Endodermal cell (in vitro differentiated cells): Measurements from ENCODE around the gene PRSS36. TPM values are rescaled to one million over a fixed set of nuclear protein-coding genes. Genes with fewer than 3 reads are reported as not detected.

ENCODE experiments used
- DNase-seq: peaks from one replicate; pipeline ENCODE4 v3.0.0-alpha.2; 2017
- H3K27ac ChIP-seq: 2 replicates; pipeline ENCODE4 v1.5.1; 2013; ENCODE audit warnings: mild to moderate bottlenecking, low read depth, low read length, moderate library complexity
- H3K27me3 ChIP-seq: 2 replicates; pipeline ENCODE4 v1.6.1; 2013; ENCODE audit warnings: mild to moderate bottlenecking, low read length, moderate library complexity; ENCODE audit not compliant: insufficient read depth, control insufficient read depth, poor library complexity, severe bottlenecking
- H3K36me3 ChIP-seq: 2 replicates; pipeline ENCODE4 v1.7.0; 2013; ENCODE audit warnings: mild to moderate bottlenecking, low read length, moderate library complexity; ENCODE audit not compliant: control insufficient read depth, insufficient read depth
- H3K4me1 ChIP-seq: one replicate; pipeline ENCODE4 v1.7.0; 2013; ENCODE audit warnings: low read length; ENCODE audit not compliant: control insufficient read depth, insufficient read depth
- H3K4me3 ChIP-seq: 2 replicates; pipeline ENCODE4 v1.5.1; 2013; ENCODE audit warnings: mild to moderate bottlenecking, low read length, moderate library complexity
- H3K9ac ChIP-seq: 2 replicates; pipeline ENCODE4 v1.6.1; 2013; ENCODE audit warnings: mild to moderate bottlenecking, low read length, moderate library complexity; ENCODE audit not compliant: poor library complexity, severe bottlenecking; ENCODE audit errors: extremely low read depth
- H3K9me3 ChIP-seq: 2 replicates; pipeline ENCODE4 v1.6.1; 2013; ENCODE audit warnings: mild to moderate bottlenecking, low read length, moderate library complexity; ENCODE audit not compliant: control insufficient read depth
- H3K27ac Mint-ChIP-seq: 2 replicates; pipeline ENCODE4 v1.8.0; 2020; ENCODE audit warnings: mixed read lengths
- H3K27me3 Mint-ChIP-seq: 2 replicates; pipeline ENCODE4 v1.8.0; 2021; ENCODE audit warnings: mild to moderate bottlenecking, mixed read lengths; ENCODE audit not compliant: insufficient read depth
- H3K36me3 Mint-ChIP-seq: 2 replicates; pipeline ENCODE4 v1.8.0; 2020; ENCODE audit warnings: low read depth, mixed read lengths
- H3K4me1 Mint-ChIP-seq: 2 replicates; pipeline ENCODE4 v1.8.0; 2020; ENCODE audit warnings: mixed read lengths
- H3K4me3 Mint-ChIP-seq: 2 replicates; pipeline ENCODE4 v1.8.0; 2020; ENCODE audit warnings: mild to moderate bottlenecking, moderate library complexity, mixed read lengths
- H3K9me3 Mint-ChIP-seq: 2 replicates; pipeline ENCODE4 v1.8.0; 2020; ENCODE audit warnings: mild to moderate bottlenecking, mixed read lengths
- WGBS, 2 experiments: methylation state at CpG; one replicate each; pipeline versions ENCODE4 v1.1.5 to v1.1.7; 2013; ENCODE audit warnings: missing lambda C conversion rate in 2 of 2, mixed read lengths in 1 of 2; ENCODE audit not compliant: insufficient coverage in 1 of 2, insufficient read length in 1 of 2; 5-methylcytosine and 5-hydroxymethylcytosine counted together
- total RNA-seq, 2 donors: library from RNA; stranded (reverse); fragmentation: NEBNext Ultra II Directional in 1 of 2; extraction: Animal tissue kit (Norgen Biotek cat#: 25700) in 1 of 2; gene quantifications; 2 replicates in 1 of 2; 3 replicates in 1 of 2; pipeline ENCODE4 v1.2.1, GENCODE V29; 2021
- TF ChIP-seq, protein P1 (sequence below): fragments of 200-600 bp; sonication (generic); conservative IDR thresholded peaks from 2 replicates; pipeline ENCODE4 v1.5.0; 2021; ENCODE audit warnings: antibody characterized with exemption, mild to moderate bottlenecking

Gene PRSS36
- total RNA-seq, 2 donors from 2014 or later, result 0.22 to 0.71 TPM

DNA sequence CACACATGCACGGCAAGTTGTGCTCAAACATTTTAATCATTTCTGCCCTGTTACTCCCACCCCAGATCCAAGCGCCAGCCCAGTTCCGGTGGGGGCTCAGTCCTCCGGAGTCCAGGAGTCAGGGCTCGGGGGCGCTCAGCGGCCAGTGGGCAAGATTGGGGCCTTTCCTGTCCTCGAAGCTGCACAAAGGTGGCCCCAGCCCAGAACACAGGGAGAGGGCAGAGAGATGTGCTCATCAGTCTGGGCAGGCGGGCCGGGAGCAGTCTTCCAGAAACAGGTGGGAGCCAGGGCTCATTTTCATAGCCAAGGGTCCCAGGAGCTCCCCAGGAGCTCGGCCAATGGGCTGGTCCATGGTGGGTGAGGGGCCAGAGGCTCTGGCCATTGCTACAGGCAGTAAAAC is 18.4 kb downstream of the PRSS36 start:
- peak overlapping the region; percentile 82 for H3K27ac Mint-ChIP-seq
- peaks cover 28% of the 10 kb centered on the region for H3K4me1 Mint-ChIP-seq
- no peaks in the 10 kb centered on the region for H3K27me3 ChIP-seq
- H3K9ac ChIP-seq, result no peak overlapping the region
- peaks cover 10% of the 10 kb centered on the region for H3K4me1 ChIP-seq
- peaks cover 19% of the 10 kb centered on the region for H3K36me3 ChIP-seq
- H3K4me3 ChIP-seq, result no peak overlapping the region
- peaks cover 26% of the 10 kb centered on the region for H3K36me3 Mint-ChIP-seq
- no peaks in the 10 kb centered on the region for H3K27me3 Mint-ChIP-seq
- H3K9me3 ChIP-seq, result no peaks in the 10 kb centered on the region
- no peak for DNase-seq
- no peak overlapping the region for H3K4me3 Mint-ChIP-seq
- H3K27ac ChIP-seq, result no peak overlapping the region
- no peaks in the 10 kb centered on the region for H3K9me3 Mint-ChIP-seq
- 95 to 96% methylated on average over 11 of the region's 11 CpGs for WGBS, 2 experiments
- TF ChIP-seq, protein P1, sequence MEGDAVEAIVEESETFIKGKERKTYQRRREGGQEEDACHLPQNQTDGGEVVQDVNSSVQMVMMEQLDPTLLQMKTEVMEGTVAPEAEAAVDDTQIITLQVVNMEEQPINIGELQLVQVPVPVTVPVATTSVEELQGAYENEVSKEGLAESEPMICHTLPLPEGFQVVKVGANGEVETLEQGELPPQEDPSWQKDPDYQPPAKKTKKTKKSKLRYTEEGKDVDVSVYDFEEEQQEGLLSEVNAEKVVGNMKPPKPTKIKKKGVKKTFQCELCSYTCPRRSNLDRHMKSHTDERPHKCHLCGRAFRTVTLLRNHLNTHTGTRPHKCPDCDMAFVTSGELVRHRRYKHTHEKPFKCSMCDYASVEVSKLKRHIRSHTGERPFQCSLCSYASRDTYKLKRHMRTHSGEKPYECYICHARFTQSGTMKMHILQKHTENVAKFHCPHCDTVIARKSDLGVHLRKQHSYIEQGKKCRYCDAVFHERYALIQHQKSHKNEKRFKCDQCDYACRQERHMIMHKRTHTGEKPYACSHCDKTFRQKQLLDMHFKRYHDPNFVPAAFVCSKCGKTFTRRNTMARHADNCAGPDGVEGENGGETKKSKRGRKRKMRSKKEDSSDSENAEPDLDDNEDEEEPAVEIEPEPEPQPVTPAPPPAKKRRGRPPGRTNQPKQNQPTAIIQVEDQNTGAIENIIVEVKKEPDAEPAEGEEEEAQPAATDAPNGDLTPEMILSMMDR, result no peak

DNA sequence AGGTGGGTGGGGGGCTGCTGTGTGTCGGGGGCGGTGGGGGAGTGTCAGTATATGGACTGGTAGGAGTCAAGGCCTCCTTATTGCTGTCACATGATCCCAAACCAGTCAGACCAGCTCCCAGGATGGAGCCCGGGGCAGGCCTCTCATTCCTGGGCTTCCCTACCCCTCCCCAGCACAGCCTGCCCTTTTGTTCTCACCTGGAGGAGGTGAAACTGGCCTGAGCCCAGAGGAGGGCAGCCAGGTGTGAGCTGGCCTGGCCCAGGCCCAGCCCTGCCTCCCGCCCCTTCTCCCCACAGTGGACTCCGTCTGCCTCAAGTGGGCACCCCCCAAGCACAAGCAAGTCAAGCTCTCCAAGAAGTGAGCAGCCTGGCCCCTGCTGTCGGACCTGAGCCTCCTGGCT is 19.0 kb downstream of the PRSS36 start:
- Mint-ChIP-seq H3K36me3 (peaks cover 26% of the 10 kb centered on the region), H3K27ac (peak overlapping the region; percentile 82), H3K27me3 (no peaks in the 10 kb centered on the region), H3K9me3 (no peaks in the 10 kb centered on the region), H3K4me1 (peaks cover 24% of the 10 kb centered on the region), H3K4me3 (no peak overlapping the region)
- peak; percentile 89 for DNase-seq
- no peak overlapping the region for H3K4me3 ChIP-seq
- 80 to 90% methylated on average over 1 to 4 of the region's 6 CpGs for WGBS, 2 experiments
- H3K9ac ChIP-seq, result no peak overlapping the region
- H3K27me3 ChIP-seq, result no peaks in the 10 kb centered on the region
- TF ChIP-seq, protein P1, result no peak
- no peaks in the 10 kb centered on the region for H3K9me3 ChIP-seq
- H3K36me3 ChIP-seq, result peaks cover 19% of the 10 kb centered on the region
- H3K27ac ChIP-seq, result no peak overlapping the region
- peaks cover 10% of the 10 kb centered on the region for H3K4me1 ChIP-seq

DNA sequence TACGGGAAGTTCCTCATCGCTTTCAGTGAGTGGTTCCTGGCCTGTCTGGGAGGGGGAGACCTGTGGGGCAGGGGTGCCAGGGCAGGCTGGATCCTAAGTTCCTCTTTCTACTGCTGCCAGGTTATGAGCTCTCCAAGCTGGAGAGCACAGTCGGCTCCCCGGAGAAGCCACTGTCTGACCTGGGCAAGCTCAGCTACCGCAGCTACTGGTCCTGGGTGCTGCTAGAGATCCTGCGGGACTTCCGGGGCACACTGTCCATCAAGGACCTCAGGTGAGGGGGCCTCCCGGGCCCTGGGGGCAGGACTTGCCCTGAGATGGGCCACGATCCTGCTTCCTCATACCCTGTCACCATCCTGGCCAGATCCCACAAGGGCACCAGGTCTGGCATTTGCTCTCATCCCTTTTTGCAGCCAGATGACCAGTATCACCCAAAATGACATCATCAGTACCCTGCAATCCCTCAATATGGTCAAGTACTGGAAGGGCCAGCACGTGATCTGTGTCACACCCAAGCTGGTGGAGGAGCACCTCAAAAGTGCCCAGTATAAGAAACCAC is 19.5 kb downstream of the PRSS36 start:
- peaks cover 21% of the 10 kb centered on the region for H3K4me1 Mint-ChIP-seq
- no peak overlapping the region for H3K4me3 Mint-ChIP-seq
- no peaks in the 10 kb centered on the region for H3K9me3 ChIP-seq
- H3K9me3 Mint-ChIP-seq, result no peaks in the 10 kb centered on the region
- peak overlapping the region; percentile 48 for H3K27ac Mint-ChIP-seq
- H3K36me3 ChIP-seq, result peaks cover 19% of the 10 kb centered on the region
- no peak overlapping the region for H3K4me3 ChIP-seq
- no peaks in the 10 kb centered on the region for H3K27me3 Mint-ChIP-seq
- DNase-seq, result no peak
- peaks cover 10% of the 10 kb centered on the region for H3K4me1 ChIP-seq
- no peak overlapping the region for H3K27ac ChIP-seq
- H3K27me3 ChIP-seq, result no peaks in the 10 kb centered on the region
- 96 to 100% methylated on average over 4 to 10 of the region's 10 CpGs for WGBS, 2 experiments
- H3K36me3 Mint-ChIP-seq, result peaks cover 26% of the 10 kb centered on the region
- TF ChIP-seq, protein P1, result no peak
- H3K9ac ChIP-seq, result no peak overlapping the region
